Epithelial cell of proximal tubule (primary cell): ENCODE data around the gene TBL3. TPM values are rescaled to one million over a fixed set of nuclear protein-coding genes. Genes with fewer than 3 reads are reported as not detected.

Experiments used
- DNase-seq: peaks from one replicate; pipeline ENCODE4 v3.0.0-alpha.2; 2011; ENCODE audit warnings: low read depth
- H3K4me3 ChIP-seq: 2 replicates; pipeline ENCODE4 v1.5.1; 2011; ENCODE audit warnings: low read depth, mild to moderate bottlenecking, low read length
- total RNA-seq: library from RNA; depleted of rRNA; stranded (reverse); fragments of >200 nt; gene quantifications from 2 replicates; pipeline ENCODE4 v1.2.3, GENCODE V29; 2015
- TF ChIP-seq, protein P1 (sequence below): conservative IDR thresholded peaks from 2 replicates; pipeline ENCODE4 v1.5.1; 2012; ENCODE audit warnings: low read depth, mild to moderate bottlenecking, low read length

TBL3 gene
- total RNA-seq, 1 donor from 2014 or later = 127 TPM

DNA sequence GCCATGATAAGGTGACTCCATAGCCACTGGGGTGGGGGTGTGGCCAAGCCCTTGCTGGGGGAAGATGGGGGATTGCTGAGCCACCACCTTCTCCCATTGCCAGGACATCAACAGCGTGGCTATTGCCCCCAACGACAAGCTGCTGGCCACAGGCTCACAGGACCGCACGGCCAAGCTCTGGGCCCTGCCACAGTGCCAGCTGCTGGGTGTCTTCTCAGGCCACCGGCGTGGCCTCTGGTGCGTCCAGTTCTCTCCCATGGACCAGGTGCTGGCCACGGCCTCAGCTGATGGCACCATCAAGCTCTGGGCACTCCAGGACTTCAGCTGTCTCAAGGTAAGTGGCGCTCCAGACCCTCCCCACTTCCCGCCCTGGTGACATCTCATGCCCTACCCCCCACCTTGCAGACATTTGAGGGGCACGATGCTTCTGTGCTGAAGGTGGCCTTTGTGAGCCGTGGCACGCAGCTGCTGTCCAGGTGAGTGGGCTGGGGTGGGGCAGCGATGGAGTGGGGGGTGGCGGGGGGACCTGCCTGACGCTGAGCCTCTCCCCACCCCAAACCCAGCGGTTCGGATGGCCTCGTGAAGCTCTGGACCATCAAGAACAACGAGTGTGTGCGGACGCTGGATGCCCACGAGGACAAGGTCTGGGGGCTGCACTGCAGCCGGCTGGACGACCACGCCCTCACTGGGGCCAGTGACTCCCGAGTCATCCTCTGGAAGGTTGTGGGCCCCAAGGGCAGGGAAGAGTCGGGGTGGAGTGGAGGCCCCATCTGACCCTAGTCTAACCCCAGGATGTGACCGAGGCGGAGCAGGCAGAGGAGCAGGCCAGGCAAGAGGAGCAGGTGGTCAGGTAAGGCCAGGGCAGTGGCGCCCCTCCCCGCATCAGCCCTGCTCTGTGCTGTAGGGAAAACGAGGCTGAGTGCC, 5.4 kb downstream of the TBL3 start:
- TF ChIP-seq, protein P1, sequence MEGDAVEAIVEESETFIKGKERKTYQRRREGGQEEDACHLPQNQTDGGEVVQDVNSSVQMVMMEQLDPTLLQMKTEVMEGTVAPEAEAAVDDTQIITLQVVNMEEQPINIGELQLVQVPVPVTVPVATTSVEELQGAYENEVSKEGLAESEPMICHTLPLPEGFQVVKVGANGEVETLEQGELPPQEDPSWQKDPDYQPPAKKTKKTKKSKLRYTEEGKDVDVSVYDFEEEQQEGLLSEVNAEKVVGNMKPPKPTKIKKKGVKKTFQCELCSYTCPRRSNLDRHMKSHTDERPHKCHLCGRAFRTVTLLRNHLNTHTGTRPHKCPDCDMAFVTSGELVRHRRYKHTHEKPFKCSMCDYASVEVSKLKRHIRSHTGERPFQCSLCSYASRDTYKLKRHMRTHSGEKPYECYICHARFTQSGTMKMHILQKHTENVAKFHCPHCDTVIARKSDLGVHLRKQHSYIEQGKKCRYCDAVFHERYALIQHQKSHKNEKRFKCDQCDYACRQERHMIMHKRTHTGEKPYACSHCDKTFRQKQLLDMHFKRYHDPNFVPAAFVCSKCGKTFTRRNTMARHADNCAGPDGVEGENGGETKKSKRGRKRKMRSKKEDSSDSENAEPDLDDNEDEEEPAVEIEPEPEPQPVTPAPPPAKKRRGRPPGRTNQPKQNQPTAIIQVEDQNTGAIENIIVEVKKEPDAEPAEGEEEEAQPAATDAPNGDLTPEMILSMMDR = no peak
- DNase-seq = no peak
- H3K4me3 ChIP-seq = no peak overlapping the region

DNA sequence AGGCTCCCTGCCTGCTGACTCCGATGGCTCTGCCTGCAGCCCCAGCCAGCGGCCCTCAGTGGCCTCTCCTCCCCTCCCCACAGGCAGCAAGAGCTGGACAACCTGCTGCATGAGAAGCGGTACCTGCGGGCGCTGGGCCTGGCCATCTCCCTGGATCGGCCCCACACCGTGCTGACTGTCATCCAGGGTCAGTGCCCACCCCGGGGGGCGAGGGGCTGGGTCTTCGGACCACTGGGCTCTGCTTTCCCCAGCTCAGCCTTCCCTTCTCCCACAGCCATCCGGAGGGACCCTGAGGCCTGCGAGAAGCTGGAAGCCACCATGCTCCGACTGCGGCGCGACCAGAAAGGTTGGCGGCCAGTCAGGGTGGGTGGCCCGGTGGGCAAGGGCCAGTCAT, 6.0 kb downstream of the TBL3 start:
- no peak overlapping the region for H3K4me3 ChIP-seq
- DNase-seq = no peak
- TF ChIP-seq, protein P1 = no peak

DNA sequence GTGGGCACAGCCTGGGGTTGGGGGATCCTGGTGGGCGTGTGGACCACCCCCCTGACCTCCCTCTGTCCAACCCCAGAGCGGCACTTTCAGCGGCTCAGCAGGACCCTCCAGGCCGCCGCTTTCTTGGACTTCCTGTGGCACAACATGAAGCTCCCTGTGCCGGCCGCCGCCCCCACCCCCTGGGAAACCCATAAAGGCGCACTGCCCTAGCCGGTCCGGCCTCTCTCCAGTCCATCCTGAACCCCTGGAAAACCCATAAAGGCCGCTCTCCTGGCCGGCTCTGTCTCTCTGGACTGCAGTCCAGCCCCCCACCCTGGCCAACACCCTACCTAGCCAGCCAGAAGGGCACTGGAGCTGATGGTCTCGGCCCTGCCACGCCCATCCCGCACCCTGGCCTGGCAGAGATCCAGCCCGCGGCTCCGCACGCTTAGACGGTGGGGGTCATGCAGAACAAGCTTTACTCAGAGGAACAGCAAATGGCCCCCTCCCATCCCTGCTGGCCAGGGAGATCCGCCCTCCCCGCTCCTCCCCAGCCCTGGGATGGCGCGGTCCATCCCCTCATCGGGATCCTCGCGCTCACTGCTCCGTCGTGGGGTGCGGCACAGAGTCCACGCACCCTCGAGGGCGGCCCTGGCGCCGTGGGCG, 6.7 kb downstream of the TBL3 start:
- no peak overlapping the region for H3K4me3 ChIP-seq
- DNase-seq = no peak
- TF ChIP-seq, protein P1 = no peak

DNA sequence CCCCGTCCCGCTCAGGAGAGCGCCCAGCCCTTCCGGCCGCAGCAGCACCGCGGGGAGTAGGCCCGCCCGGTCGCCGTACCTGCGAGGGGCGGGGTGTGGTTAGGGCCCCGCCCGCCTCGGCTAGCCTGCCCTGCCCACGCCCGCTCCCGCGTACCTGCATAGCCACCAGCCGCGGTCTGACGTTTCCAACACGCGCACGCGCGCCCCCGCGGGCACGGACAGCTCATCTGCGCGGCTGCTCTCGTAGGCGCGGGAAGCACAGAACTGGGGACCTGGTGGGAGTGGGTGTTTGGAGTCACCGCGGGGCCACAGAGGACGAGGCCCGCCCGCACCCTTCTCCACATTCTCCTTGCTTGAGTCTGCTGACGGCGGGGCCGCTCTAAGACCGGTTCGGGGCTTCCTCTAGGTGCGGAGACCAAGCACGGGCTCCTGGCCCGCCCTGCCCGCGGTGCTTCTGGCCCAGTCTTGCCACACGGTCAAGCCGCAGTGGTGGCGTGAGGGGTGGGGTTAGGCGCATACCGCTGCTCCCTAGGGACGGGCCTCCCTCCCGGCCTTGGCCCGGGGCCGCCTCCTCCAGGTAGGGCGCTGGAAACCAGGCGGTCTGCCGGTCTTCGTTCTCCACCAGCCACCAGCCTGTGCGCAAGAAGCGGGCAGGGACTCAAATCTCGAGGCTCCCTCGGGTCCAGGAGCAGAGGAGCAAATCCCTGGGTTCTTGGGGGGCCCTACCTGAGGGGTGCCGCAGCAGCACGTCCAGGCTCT, 7.6 kb downstream of the TBL3 start:
- H3K4me3 ChIP-seq = no peak overlapping the region
- no peak for DNase-seq
- TF ChIP-seq, protein P1 = no peak

DNA sequence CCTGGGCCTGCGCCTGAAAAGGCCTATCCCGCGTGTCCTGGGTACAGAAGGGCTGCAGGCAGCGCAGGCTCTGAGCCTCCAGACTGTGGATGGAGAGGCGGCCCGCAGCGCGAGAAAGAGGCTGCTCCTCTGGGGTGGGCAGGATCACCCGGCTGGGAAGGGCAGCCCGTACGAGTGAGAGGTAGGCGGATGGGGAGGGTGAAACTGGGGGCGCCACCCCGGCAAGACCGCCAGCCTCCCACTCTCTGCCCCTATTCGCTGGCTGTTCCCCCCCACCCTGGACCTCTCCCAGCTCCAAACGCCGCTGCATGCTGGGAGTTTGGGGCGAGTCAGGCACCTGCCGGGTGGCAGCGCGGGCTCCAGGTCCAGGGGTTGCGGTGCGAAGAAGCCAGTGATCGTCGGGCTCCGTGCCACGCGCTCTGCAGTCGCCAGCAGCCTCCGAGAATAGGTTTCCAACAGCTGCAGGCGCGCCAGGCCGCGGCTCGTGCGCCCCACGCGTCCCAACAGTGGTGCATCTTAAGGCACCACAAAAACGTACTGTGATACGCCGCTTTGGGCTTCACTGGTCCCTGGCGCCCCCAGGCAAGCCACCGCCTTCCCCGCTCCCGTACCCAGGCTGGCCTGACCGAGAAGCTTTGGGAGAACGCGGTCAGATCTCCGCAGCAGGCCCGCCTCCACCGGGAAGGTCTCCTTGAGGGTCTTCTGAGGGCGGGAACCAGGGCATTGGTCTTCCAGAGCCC, 8.3 kb downstream of the TBL3 start:
- H3K4me3 ChIP-seq = no peak overlapping the region
- TF ChIP-seq, protein P1 = no peak
- DNase-seq = no peak

DNA sequence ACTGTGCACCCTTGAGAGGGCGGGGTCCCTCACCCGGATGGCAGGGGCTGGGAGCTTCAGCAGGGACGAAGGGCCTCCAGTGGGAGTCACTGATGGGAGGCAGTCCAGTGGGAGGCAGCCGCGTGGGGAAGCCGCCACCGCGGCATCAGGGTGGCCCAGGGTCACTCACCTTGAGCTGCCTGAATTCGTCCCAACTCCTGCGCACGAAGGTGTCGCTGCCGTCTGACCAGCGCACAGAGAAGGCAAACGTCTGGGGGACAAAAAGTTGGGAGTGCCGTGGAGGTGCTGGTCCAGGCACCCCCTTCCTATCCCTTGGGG, 8.9 kb downstream of the TBL3 start:
- DNase-seq = no peak
- TF ChIP-seq, protein P1 = no peak
- no peak overlapping the region for H3K4me3 ChIP-seq
